22Rv1 (cell line): ENCODE data around the gene NEDD4.

Experiments
- ZFX ChIP-seq: fragments of 450-650 bp; IDR thresholded peaks from 2 replicates; pipeline ENCODE4 v1.6.1; 2017; ENCODE audit warnings: antibody characterized with exemption, borderline replicate concordance
- TF ChIP-seq, protein P1 (sequence below): fragments of 450-650 bp; IDR thresholded peaks from 2 replicates; pipeline ENCODE4 v1.5.1; 2017; ENCODE audit warnings: mild to moderate bottlenecking

DNA sequence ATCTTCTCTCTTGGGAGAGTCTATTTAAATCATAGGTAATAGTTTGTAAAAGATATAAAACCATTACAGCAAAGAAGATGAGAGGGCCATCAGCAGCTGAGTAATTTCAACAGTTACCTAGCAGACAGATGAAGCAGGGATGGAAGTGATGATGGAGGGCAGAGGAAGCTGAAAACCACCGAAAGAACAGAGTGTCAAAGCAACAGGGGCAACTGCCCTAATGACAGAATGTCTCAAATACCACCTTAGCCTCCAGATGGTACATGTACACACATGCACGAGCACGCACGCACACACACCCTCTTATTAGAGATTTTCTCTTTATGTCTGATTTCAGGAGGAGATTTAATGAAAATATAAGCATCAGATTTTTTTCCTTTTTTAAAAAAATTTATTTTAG lies 64.5 kb downstream of the NEDD4 start:
- TF ChIP-seq, protein P1, sequence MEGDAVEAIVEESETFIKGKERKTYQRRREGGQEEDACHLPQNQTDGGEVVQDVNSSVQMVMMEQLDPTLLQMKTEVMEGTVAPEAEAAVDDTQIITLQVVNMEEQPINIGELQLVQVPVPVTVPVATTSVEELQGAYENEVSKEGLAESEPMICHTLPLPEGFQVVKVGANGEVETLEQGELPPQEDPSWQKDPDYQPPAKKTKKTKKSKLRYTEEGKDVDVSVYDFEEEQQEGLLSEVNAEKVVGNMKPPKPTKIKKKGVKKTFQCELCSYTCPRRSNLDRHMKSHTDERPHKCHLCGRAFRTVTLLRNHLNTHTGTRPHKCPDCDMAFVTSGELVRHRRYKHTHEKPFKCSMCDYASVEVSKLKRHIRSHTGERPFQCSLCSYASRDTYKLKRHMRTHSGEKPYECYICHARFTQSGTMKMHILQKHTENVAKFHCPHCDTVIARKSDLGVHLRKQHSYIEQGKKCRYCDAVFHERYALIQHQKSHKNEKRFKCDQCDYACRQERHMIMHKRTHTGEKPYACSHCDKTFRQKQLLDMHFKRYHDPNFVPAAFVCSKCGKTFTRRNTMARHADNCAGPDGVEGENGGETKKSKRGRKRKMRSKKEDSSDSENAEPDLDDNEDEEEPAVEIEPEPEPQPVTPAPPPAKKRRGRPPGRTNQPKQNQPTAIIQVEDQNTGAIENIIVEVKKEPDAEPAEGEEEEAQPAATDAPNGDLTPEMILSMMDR = no peak
- TF ChIP-seq ZFX = no peak
